DOHH2 (cell line): Measurements from ENCODE around the gene FRY.

Experiments used
- H3F3A ChIP-seq: fragments of 200-600 bp; sonication (generic), shearing (Covaris generic); 2 replicates; pipeline ENCODE4 v1.6.0; 2016; ENCODE audit warnings: antibody characterized with exemption, mild to moderate bottlenecking; ENCODE audit not compliant: control insufficient read depth, insufficient read depth
- H3K27ac ChIP-seq: fragments of 200-600 bp; sonication (generic); 2 replicates; pipeline ENCODE4 v1.5.1; 2014; ENCODE audit warnings: low read depth, mild to moderate bottlenecking, low read length, moderate library complexity
- H3K27me3 ChIP-seq: fragments of 200-600 bp; sonication (generic); 2 replicates; pipeline ENCODE4 v1.6.1; 2014; ENCODE audit warnings: mild to moderate bottlenecking, low read length, mixed read lengths; ENCODE audit not compliant: control insufficient read depth
- H3K36me3 ChIP-seq: fragments of 200-600 bp; sonication (generic); 2 replicates; pipeline ENCODE4 v1.6.1; 2014; ENCODE audit warnings: mild to moderate bottlenecking, low read length, moderate library complexity, mixed read lengths; ENCODE audit not compliant: control insufficient read depth
- H3K4me1 ChIP-seq: fragments of 200-600 bp; sonication (generic); 2 replicates; pipeline ENCODE4 v1.6.1; 2014; ENCODE audit warnings: mild to moderate bottlenecking, low read length, mixed read lengths; ENCODE audit not compliant: control insufficient read depth
- H3K4me2 ChIP-seq: fragments of 200-600 bp; sonication (generic); 2 replicates; pipeline ENCODE4 v1.6.0; 2014; ENCODE audit warnings: mild to moderate bottlenecking, low read length, moderate library complexity
- H3K4me3 ChIP-seq: fragments of 200-600 bp; sonication (generic); 2 replicates; pipeline ENCODE4 v1.5.1; 2014; ENCODE audit warnings: mild to moderate bottlenecking, low read length, mixed read lengths
- H3K79me2 ChIP-seq: fragments of 200-600 bp; sonication (generic); 2 replicates; pipeline ENCODE4 v1.6.1; 2014; ENCODE audit warnings: mild to moderate bottlenecking, low read length, mixed read lengths; ENCODE audit not compliant: control insufficient read depth
- H3K9me2 ChIP-seq: fragments of 200-600 bp; sonication (generic); replicated peaks from 2 replicates; pipeline ENCODE4 v1.6.1; 2014; ENCODE audit warnings: mild to moderate bottlenecking, low read length, mixed read lengths; ENCODE audit not compliant: control insufficient read depth
- H3K9me3 ChIP-seq: fragments of 200-600 bp; sonication (generic); 2 replicates; pipeline ENCODE4 v1.6.1; 2014; ENCODE audit warnings: antibody characterized with exemption, low read length, mixed read lengths; ENCODE audit not compliant: control insufficient read depth, insufficient read depth
- H4K20me1 ChIP-seq: fragments of 200-600 bp; sonication (generic); 2 replicates; pipeline ENCODE4 v1.6.0; 2014; ENCODE audit warnings: low read depth, mild to moderate bottlenecking, antibody characterized with exemption, low read length, moderate library complexity; ENCODE audit not compliant: control insufficient read depth, insufficient read depth
- CTCF ChIP-seq: fragments of 200-600 bp; sonication (generic); IDR thresholded peaks from one replicate; pipeline ENCODE4 v1.5.1; 2014; ENCODE audit warnings: antibody characterized with exemption, mild to moderate bottlenecking, low read depth, low read length; ENCODE audit not compliant: poor library complexity, severe bottlenecking
- EZH2phosphoT487 ChIP-seq: fragments of 200-600 bp; sonication (generic); IDR thresholded peaks from 2 replicates; pipeline ENCODE4 v1.6.1; 2017; ENCODE audit warnings: borderline replicate concordance, mild to moderate bottlenecking, antibody characterized with exemption, low read length, moderate library complexity, mixed read lengths

FRY gene

GRCh38 chr13:32229443-32229842 lies 197.9 kb downstream of the FRY start:
- no peak for TF ChIP-seq EZH2phosphoT487
- no peak for TF ChIP-seq CTCF
- Histone ChIP-seq H3K4me3 (no peak overlapping the region), H3K27me3 (no peaks in the 10 kb centered on the region), H3K9me3 (no peaks in the 10 kb centered on the region), H3K36me3 (peaks cover 86% of the 10 kb centered on the region), H3K27ac (no peak overlapping the region), H3K9me2 (no peaks in the 10 kb centered on the region), H3K4me2 (no peak overlapping the region), H3K4me1 (peaks cover under 1% of the 10 kb centered on the region; the same call in 1 of the 2 replicates), H4K20me1 (no peaks in the 10 kb centered on the region), H3K79me2 (no peaks in the 10 kb centered on the region), H3F3A (no peaks in the 10 kb centered on the region)

GRCh38 chr13:32232263-32232662 lies 200.7 kb downstream of the FRY start:
- Histone ChIP-seq H3K4me2 (no peak overlapping the region), H3K4me3 (no peak overlapping the region), H3K36me3 (peaks cover 84% of the 10 kb centered on the region), H3K9me3 (no peaks in the 10 kb centered on the region), H3K9me2 (no peaks in the 10 kb centered on the region), H3K79me2 (no peaks in the 10 kb centered on the region), H3F3A (no peaks in the 10 kb centered on the region), H4K20me1 (no peaks in the 10 kb centered on the region), H3K4me1 (peaks cover 2% of the 10 kb centered on the region; the same call in 1 of the 2 replicates), H3K27ac (no peak overlapping the region), H3K27me3 (no peaks in the 10 kb centered on the region)
- TF ChIP-seq CTCF, result no peak
- no peak for TF ChIP-seq EZH2phosphoT487

- Histone ChIP-seq H4K20me1 (no peaks in the 10 kb centered on the region), H3K27me3 (no peaks in the 10 kb centered on the region), H3K79me2 (no peaks in the 10 kb centered on the region), H3K9me2 (no peaks in the 10 kb centered on the region), H3F3A (no peaks in the 10 kb centered on the region), H3K4me1 (peaks cover 2% of the 10 kb centered on the region; the same call in 1 of the 2 replicates), H3K4me3 (no peak overlapping the region), H3K36me3 (peaks cover 84% of the 10 kb centered on the region), H3K9me3 (no peaks in the 10 kb centered on the region), H3K27ac (no peak overlapping the region), H3K4me2 (no peak overlapping the region)
- TF ChIP-seq EZH2phosphoT487, result no peak
Measured at GRCh38 chr13:32233062-32233461, 201.5 kb downstream of the FRY start.

GRCh38 chr13:32234914-32235313 lies 203.3 kb downstream of the FRY start:
- Histone ChIP-seq H4K20me1 (no peaks in the 10 kb centered on the region), H3K27me3 (no peaks in the 10 kb centered on the region), H3K4me1 (peaks cover 2% of the 10 kb centered on the region; the same call in 1 of the 2 replicates), H3K36me3 (peaks cover 83% of the 10 kb centered on the region), H3F3A (no peaks in the 10 kb centered on the region), H3K9me3 (no peaks in the 10 kb centered on the region), H3K9me2 (no peaks in the 10 kb centered on the region), H3K4me2 (no peak overlapping the region), H3K4me3 (no peak overlapping the region), H3K27ac (no peak overlapping the region), H3K79me2 (no peaks in the 10 kb centered on the region)
- TF ChIP-seq EZH2phosphoT487 (no peak), CTCF (no peak)
